HL-60 (cell line): ENCODE measurements around the gene PUS1.
A peak's percentile ranks its signal among the peaks of the same experiment; 100 is the strongest.

ENCODE experiments used
- DNase-seq, 2 experiments: peaks; one replicate each; pipeline ENCODE4 v3.0.0-alpha.2; 2010 to 2020; ENCODE audit warnings: low read depth in 1 of 2, low spot score in 1 of 2
- H3K27ac ChIP-seq: fragments of 250-450 bp; sonication (Bioruptor Pico); replicated peaks from 2 replicates; pipeline ENCODE4 v1.5.1; 2020; ENCODE audit warnings: mild to moderate bottlenecking, moderate library complexity
- H3K27me3 ChIP-seq: fragments of 250-450 bp; sonication (Bioruptor Pico); 2 replicates; pipeline ENCODE4 v1.5.1; 2021; ENCODE audit warnings: mild to moderate bottlenecking, moderate library complexity; ENCODE audit not compliant: insufficient read depth, poor library complexity, severe bottlenecking
- H3K4me3 ChIP-seq: replicated peaks from 2 replicates; pipeline ENCODE4 v1.5.1; 2011; ENCODE audit warnings: mild to moderate bottlenecking, control low read depth, low read length; ENCODE audit not compliant: insufficient read depth
- GABPA ChIP-seq: IDR thresholded peaks from 2 replicates; pipeline ENCODE4 v1.6.1; 2012; ENCODE audit warnings: low read depth
- POLR2AphosphoS5 ChIP-seq: IDR thresholded peaks from 2 replicates; pipeline ENCODE4 v1.6.1; 2012; ENCODE audit warnings: low read depth
- SPI1 ChIP-seq: IDR thresholded peaks from 2 replicates; pipeline ENCODE4 v1.6.1; 2012; ENCODE audit warnings: low read depth, mild to moderate bottlenecking, borderline replicate concordance
- TF ChIP-seq, protein P1 (sequence below): IDR thresholded peaks from one replicate; pipeline ENCODE4 v1.5.1; 2011; ENCODE audit warnings: low read length, control low read depth, inconsistent platforms; ENCODE audit not compliant: insufficient read depth
- TF ChIP-seq, protein P2 (sequence below): IDR thresholded peaks from 2 replicates; pipeline ENCODE4 v1.6.1; 2012; ENCODE audit warnings: low read depth; ENCODE audit not compliant: insufficient replicate concordance

The PUS1 gene

DNA sequence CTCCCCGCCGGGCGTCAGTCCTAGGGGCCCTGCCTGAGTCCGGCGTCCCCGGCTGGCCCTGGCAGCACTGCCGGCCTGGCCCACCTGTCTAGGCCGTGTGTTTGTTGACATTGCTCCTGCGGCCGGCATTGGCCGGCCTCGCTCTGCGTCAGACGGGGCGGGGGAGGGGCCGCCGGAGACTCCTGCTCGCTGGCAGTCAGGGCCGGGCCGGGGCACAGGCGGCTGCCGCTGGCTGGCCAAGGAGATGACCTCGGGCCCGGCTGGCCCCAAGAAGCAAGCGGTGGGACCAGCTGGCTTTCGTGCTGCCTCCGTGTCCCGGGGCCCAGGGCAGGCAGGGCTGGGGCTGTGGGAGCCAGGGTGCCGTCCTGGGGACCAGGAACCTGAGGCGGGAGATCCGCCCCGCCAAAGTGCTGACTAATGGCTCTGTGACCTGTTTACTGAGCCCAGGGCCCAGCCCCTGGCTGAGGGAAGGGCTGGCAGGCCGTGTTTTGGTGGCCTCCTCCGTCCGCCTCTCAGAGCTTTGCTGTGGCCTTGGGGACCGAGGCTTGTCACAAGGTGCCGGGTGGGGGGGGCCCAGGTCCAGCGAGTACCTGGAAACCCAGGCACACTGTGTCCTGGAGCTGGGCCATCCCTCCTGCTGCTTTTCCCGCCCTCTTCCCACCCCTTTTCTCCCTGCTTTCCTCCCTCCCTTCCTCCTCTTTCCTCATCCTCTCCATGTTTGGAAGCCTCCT is 32.8 kb upstream of the PUS1 start:
- peak overlapping the region; percentile 66 for H3K27ac ChIP-seq

DNA sequence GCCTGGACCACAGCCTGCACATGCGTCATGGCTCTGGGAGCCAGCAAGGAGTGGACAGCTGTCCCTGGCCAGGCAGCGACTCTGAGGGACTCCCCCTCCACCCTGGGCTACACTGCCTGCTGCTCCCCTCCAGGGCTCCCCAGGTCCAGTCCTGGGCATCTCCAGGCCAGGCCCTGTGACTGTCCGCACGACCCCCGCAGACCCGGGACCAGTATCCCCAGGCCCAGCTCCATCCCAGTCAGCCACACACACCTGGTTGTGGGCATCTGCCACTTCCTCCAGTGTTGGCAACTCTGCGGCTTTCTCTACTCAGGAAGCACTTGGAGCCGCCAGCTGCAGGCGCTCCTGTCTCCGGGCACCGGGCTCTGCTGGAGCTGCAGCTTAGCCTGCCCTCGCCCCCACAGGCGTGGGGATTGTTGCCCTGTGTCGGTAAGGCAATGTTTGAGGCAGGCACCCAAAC is 32.2 kb upstream of the PUS1 start:
- DNase-seq = peak in 1 of 2 experiments; percentile 76
- TF ChIP-seq SPI1 (peak; percentile 72; the same call in 1 of the 2 replicates), POLR2AphosphoS5 (peak; percentile 96), GABPA (0 out of 2 replicates have a peak, but pooled peaks have one; percentile 11)
- TF ChIP-seq, protein P1, sequence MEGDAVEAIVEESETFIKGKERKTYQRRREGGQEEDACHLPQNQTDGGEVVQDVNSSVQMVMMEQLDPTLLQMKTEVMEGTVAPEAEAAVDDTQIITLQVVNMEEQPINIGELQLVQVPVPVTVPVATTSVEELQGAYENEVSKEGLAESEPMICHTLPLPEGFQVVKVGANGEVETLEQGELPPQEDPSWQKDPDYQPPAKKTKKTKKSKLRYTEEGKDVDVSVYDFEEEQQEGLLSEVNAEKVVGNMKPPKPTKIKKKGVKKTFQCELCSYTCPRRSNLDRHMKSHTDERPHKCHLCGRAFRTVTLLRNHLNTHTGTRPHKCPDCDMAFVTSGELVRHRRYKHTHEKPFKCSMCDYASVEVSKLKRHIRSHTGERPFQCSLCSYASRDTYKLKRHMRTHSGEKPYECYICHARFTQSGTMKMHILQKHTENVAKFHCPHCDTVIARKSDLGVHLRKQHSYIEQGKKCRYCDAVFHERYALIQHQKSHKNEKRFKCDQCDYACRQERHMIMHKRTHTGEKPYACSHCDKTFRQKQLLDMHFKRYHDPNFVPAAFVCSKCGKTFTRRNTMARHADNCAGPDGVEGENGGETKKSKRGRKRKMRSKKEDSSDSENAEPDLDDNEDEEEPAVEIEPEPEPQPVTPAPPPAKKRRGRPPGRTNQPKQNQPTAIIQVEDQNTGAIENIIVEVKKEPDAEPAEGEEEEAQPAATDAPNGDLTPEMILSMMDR = no peak
- TF ChIP-seq, protein P2, sequence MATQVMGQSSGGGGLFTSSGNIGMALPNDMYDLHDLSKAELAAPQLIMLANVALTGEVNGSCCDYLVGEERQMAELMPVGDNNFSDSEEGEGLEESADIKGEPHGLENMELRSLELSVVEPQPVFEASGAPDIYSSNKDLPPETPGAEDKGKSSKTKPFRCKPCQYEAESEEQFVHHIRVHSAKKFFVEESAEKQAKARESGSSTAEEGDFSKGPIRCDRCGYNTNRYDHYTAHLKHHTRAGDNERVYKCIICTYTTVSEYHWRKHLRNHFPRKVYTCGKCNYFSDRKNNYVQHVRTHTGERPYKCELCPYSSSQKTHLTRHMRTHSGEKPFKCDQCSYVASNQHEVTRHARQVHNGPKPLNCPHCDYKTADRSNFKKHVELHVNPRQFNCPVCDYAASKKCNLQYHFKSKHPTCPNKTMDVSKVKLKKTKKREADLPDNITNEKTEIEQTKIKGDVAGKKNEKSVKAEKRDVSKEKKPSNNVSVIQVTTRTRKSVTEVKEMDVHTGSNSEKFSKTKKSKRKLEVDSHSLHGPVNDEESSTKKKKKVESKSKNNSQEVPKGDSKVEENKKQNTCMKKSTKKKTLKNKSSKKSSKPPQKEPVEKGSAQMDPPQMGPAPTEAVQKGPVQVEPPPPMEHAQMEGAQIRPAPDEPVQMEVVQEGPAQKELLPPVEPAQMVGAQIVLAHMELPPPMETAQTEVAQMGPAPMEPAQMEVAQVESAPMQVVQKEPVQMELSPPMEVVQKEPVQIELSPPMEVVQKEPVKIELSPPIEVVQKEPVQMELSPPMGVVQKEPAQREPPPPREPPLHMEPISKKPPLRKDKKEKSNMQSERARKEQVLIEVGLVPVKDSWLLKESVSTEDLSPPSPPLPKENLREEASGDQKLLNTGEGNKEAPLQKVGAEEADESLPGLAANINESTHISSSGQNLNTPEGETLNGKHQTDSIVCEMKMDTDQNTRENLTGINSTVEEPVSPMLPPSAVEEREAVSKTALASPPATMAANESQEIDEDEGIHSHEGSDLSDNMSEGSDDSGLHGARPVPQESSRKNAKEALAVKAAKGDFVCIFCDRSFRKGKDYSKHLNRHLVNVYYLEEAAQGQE = no peak
- no peaks in the 10 kb centered on the region for H3K27me3 ChIP-seq
- peak overlapping the region; percentile 64 for H3K4me3 ChIP-seq
- H3K27ac ChIP-seq = peak overlapping the region; percentile 66

More for the DNA sequence above, 32.8 kb upstream of the PUS1 start:
- no peaks in the 10 kb centered on the region for H3K27me3 ChIP-seq
- TF ChIP-seq, protein P1 = no peak
- TF ChIP-seq, protein P2 = no peak
- TF ChIP-seq SPI1 (no peak), GABPA (no peak), POLR2AphosphoS5 (no peak)
- peak in 1 of 2 experiments; percentile 73 for DNase-seq
- H3K4me3 ChIP-seq = peak overlapping the region; percentile 64

DNA sequence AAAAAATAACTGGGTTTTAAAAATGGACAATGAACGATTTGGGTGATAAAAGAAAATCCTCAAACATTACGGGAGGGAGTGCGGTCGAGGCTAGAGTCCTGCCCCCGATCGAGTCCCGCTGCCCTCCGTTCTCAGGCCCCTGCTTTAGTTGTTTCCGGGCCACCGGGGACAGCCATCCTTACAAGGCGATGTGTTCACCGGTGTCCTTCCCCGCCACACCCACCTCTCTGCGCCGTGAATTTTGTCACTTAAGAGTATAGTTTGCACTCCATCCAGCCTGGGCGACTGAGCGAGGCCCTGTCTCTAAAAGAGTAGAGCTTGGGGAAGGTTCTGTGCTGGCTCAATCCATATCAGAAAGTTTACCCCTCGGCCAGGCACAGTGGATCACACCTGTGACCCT is 31.8 kb upstream of the PUS1 start:
- no peaks in the 10 kb centered on the region for H3K27me3 ChIP-seq
- H3K27ac ChIP-seq = no peak overlapping the region
- H3K4me3 ChIP-seq = no peak overlapping the region
- TF ChIP-seq, protein P2 = no peak
- no peak for TF ChIP-seq POLR2AphosphoS5
- TF ChIP-seq SPI1 = no peak
- no peak for TF ChIP-seq GABPA
- TF ChIP-seq, protein P1 = no peak
- DNase-seq = no peak
